ENCODE results near the gene FAIM2. TPM values are rescaled to one million over a fixed set of nuclear protein-coding genes. Genes with fewer than 3 reads are reported as not detected.

FAIM2 gene
- total and polyA plus RNA-seq, 2 experiments from 2014 or later, result 0.61 to 2.0 TPM

DNA sequence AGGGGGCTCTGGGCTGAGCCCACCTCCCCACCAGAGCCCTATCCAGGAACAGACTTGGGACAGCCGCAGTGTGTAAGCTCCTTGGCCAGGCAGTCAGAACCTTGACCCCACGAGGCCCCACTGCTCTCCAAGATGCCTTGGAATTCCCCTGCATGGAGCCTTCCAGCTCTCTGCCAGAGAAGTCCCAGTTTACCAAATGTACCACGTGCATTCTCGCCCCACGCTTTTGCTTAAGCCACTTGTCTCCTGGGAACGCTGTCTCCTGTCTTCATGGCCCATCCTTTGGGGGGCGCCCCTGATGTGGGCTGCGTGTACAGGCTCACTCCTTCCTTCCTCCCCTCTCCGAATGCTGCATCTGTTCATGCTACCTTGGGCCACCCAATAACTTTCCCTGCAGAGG is 7.9 kb downstream of the FAIM2 start:
- Mint-ChIP-seq H3K4me1 (peaks cover 15% of the 10 kb centered on the region), H3K9me3 (no peaks in the 10 kb centered on the region), H3K36me3 (ENCODE audit: low read depth) (no peaks in the 10 kb centered on the region), H3K27me3 (ENCODE audit: insufficient read depth, low read depth, poor library complexity) (peaks cover 9% of the 10 kb centered on the region), H3K4me3 (no peak overlapping the region), H3K27ac (no peak overlapping the region)
- Histone ChIP-seq H3K36me3 (ENCODE audit: insufficient read depth) (no peaks in the 10 kb centered on the region), H3K79me2 (replicated peaks; ENCODE audit: insufficient read depth) (no peaks in the 10 kb centered on the region), H3K4me3 (no peak overlapping the region), H2AFZ (0 out of 2 replicates have a peak overlapping the region, but pooled peaks have one; percentile 18), H3K9me2 (ENCODE audit: insufficient read depth) (no peaks in the 10 kb centered on the region), H3K4me2 (no peak overlapping the region), H4K20me1 (replicated peaks; ENCODE audit: insufficient read depth) (no peaks in the 10 kb centered on the region), H3F3A (replicated peaks; ENCODE audit: low read depth) (no peaks in the 10 kb centered on the region), H3K4me1 (ENCODE audit: insufficient read depth) (peaks cover 8% of the 10 kb centered on the region; the same call in 1 of the 2 replicates), H3K27me3 (ENCODE audit: insufficient read depth) (no peaks in the 10 kb centered on the region), H3K27ac (ENCODE audit: low read depth) (no peak overlapping the region)
- peak; percentile 46 for DNase-seq (ENCODE audit: low spot score)
- ATAC-seq, result peak; percentile 62
- no peak for TF ChIP-seq ZNF462 (CRISPR knock-in tag; IDR thresholded peaks at IDR 0.05)
- TF ChIP-seq, protein P1, sequence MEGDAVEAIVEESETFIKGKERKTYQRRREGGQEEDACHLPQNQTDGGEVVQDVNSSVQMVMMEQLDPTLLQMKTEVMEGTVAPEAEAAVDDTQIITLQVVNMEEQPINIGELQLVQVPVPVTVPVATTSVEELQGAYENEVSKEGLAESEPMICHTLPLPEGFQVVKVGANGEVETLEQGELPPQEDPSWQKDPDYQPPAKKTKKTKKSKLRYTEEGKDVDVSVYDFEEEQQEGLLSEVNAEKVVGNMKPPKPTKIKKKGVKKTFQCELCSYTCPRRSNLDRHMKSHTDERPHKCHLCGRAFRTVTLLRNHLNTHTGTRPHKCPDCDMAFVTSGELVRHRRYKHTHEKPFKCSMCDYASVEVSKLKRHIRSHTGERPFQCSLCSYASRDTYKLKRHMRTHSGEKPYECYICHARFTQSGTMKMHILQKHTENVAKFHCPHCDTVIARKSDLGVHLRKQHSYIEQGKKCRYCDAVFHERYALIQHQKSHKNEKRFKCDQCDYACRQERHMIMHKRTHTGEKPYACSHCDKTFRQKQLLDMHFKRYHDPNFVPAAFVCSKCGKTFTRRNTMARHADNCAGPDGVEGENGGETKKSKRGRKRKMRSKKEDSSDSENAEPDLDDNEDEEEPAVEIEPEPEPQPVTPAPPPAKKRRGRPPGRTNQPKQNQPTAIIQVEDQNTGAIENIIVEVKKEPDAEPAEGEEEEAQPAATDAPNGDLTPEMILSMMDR (conservative IDR thresholded peaks at IDR 0.05; ENCODE audit: low read depth in 2 of 2), result peak; percentile 27 to 71; a peak in 3 of 4 replicates

DNA sequence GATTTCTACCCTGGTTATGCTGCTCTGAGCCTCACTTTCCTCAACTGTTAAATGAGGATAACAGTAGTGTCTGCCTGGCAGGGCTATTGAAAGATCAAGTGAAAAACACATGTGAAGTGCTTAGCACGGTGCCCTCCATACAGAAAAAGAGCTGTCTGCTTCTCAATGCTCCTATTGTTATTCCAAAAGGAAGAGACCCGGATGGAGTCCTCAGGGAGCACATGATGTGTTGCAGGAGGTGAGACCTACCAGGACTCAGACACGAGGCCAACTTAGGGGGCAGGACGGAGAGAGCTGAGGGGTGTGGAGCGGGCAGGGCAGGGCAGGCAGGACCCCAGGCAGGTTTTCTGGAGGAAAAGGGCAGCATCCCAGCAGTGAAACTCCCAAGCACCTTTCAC is 8.9 kb downstream of the FAIM2 start:
- no peaks in the 10 kb centered on the region for H3K36me3 ChIP-seq (ENCODE audit: insufficient read depth)
- Mint-ChIP-seq H3K27me3 (ENCODE audit: insufficient read depth, low read depth, poor library complexity) (peaks cover 14% of the 10 kb centered on the region), H3K4me1 (peaks cover 15% of the 10 kb centered on the region), H3K4me3 (no peak overlapping the region), H3K36me3 (ENCODE audit: low read depth) (no peaks in the 10 kb centered on the region), H3K27ac (no peak overlapping the region), H3K9me3 (no peaks in the 10 kb centered on the region)
- H3F3A ChIP-seq (replicated peaks; ENCODE audit: low read depth), result no peaks in the 10 kb centered on the region
- no peak overlapping the region for H3K27ac ChIP-seq (ENCODE audit: low read depth)
- no peaks in the 10 kb centered on the region for H3K9me2 ChIP-seq (ENCODE audit: insufficient read depth)
- DNase-seq (ENCODE audit: low spot score) (no peak), ATAC-seq (peak; percentile 12)
- no peak overlapping the region for H3K4me3 ChIP-seq
- no peaks in the 10 kb centered on the region for H3K79me2 ChIP-seq (replicated peaks; ENCODE audit: insufficient read depth)
- no peak overlapping the region; the same call in 1 of the 2 replicates for H2AFZ ChIP-seq
- no peaks in the 10 kb centered on the region for H3K27me3 ChIP-seq (ENCODE audit: insufficient read depth)
- H3K4me2 ChIP-seq, result 0 out of 2 replicates have a peak overlapping the region, but pooled peaks have one; percentile 32
- H4K20me1 ChIP-seq (replicated peaks; ENCODE audit: insufficient read depth), result no peaks in the 10 kb centered on the region
- H3K4me1 ChIP-seq (ENCODE audit: insufficient read depth), result peaks cover 8% of the 10 kb centered on the region; the same call in 1 of the 2 replicates
- TF ChIP-seq CREB1 (CRISPR knock-in tag; IDR thresholded peaks at IDR 0.05; ENCODE audit: low read depth) (no peak), EZH2phosphoT487 (IDR thresholded peaks at IDR 0.05; ENCODE audit: unreplicated experiment) (no peak), STAT1 (IDR thresholded peaks at IDR 0.05; ENCODE audit: unreplicated experiment) (no peak), ZNF114 (CRISPR knock-in tag; IDR thresholded peaks at IDR 0.05) (no peak), ETS1 (IDR thresholded peaks at IDR 0.05) (no peak)
- TF ChIP-seq, protein P2, sequence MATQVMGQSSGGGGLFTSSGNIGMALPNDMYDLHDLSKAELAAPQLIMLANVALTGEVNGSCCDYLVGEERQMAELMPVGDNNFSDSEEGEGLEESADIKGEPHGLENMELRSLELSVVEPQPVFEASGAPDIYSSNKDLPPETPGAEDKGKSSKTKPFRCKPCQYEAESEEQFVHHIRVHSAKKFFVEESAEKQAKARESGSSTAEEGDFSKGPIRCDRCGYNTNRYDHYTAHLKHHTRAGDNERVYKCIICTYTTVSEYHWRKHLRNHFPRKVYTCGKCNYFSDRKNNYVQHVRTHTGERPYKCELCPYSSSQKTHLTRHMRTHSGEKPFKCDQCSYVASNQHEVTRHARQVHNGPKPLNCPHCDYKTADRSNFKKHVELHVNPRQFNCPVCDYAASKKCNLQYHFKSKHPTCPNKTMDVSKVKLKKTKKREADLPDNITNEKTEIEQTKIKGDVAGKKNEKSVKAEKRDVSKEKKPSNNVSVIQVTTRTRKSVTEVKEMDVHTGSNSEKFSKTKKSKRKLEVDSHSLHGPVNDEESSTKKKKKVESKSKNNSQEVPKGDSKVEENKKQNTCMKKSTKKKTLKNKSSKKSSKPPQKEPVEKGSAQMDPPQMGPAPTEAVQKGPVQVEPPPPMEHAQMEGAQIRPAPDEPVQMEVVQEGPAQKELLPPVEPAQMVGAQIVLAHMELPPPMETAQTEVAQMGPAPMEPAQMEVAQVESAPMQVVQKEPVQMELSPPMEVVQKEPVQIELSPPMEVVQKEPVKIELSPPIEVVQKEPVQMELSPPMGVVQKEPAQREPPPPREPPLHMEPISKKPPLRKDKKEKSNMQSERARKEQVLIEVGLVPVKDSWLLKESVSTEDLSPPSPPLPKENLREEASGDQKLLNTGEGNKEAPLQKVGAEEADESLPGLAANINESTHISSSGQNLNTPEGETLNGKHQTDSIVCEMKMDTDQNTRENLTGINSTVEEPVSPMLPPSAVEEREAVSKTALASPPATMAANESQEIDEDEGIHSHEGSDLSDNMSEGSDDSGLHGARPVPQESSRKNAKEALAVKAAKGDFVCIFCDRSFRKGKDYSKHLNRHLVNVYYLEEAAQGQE (IDR thresholded peaks at IDR 0.05; ENCODE audit: unreplicated experiment), result no peak

Data from GM23338 (cell line).